Measurements from ENCODE around the gene NCKAP5.

The NCKAP5 gene

GRCh38 chr2:133241224-133241571 is 327.1 kb downstream of the NCKAP5 start:
- TF ChIP-seq, protein P1, sequence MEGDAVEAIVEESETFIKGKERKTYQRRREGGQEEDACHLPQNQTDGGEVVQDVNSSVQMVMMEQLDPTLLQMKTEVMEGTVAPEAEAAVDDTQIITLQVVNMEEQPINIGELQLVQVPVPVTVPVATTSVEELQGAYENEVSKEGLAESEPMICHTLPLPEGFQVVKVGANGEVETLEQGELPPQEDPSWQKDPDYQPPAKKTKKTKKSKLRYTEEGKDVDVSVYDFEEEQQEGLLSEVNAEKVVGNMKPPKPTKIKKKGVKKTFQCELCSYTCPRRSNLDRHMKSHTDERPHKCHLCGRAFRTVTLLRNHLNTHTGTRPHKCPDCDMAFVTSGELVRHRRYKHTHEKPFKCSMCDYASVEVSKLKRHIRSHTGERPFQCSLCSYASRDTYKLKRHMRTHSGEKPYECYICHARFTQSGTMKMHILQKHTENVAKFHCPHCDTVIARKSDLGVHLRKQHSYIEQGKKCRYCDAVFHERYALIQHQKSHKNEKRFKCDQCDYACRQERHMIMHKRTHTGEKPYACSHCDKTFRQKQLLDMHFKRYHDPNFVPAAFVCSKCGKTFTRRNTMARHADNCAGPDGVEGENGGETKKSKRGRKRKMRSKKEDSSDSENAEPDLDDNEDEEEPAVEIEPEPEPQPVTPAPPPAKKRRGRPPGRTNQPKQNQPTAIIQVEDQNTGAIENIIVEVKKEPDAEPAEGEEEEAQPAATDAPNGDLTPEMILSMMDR (IDR thresholded peaks at IDR 0.05; ENCODE audit: control extremely low read depth, extremely low read depth, low read depth, missing control alignments), result no peak
- POLR2A ChIA-PET, result no interaction called here
- DNase-seq (ENCODE audit: extremely low spot score), result no peak
- CTCF ChIA-PET, result no interaction called here

DNA sequence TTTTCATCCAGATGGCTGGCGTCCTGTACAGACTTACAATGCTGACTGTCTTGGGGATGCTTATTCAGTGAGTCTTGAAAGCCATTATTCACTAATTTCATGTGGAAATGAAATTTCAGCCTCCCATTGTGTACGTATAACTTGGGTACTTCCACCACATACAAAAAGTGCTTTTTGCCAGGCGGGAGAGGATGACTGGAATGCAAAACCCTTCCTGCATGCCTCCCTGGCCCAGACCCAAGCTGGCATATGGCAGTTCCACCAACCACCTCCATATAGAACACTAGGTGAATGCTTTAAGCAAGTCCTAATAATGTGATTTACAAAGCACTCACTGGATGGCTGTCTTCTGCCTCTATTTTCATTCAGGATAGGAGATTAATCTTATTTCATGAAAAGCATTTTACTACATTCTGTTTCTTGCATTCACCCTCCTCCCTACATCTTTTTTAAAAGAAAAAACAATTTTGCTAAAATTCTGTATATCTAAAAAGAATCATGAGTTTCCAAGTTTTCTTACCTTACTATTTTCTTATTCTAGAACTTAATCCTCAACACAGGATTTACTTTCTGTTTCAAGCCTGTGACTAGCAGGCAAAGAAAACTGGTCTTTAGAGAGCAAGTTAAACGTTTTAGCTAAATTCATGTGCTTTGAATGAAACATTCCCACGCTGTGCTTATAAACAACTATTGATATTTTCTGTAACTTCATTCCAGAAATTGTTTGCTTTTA is 327.6 kb downstream of the NCKAP5 start:
- TF ChIP-seq, protein P1 (IDR thresholded peaks at IDR 0.05; ENCODE audit: control extremely low read depth, extremely low read depth, low read depth, missing control alignments), result no peak
- ChIA-PET CTCF (no interaction called here), POLR2A (no interaction called here)
- DNase-seq (ENCODE audit: extremely low spot score), result no peak

- TF ChIP-seq, protein P1 (IDR thresholded peaks at IDR 0.05; ENCODE audit: control extremely low read depth, extremely low read depth, low read depth, missing control alignments), result no peak
- ChIA-PET POLR2A (no interaction called here), CTCF (no interaction called here)
- no peak for DNase-seq (ENCODE audit: extremely low spot score)
These were observed 332.3 kb downstream of the NCKAP5 start for GRCh38 chr2:133235968-133236367.

- ChIA-PET CTCF (interaction anchor here (1.3 kb wide), 1 partner anchor 24 kb away, joined by 3 read pairs; no protein-coding TSS in a partner anchor), POLR2A (no interaction called here)
- no peak for DNase-seq (ENCODE audit: extremely low spot score)
- TF ChIP-seq, protein P1 (IDR thresholded peaks at IDR 0.05; ENCODE audit: control extremely low read depth, extremely low read depth, low read depth, missing control alignments), result no peak
These were observed 335.7 kb downstream of the NCKAP5 start for GRCh38 chr2:133232556-133232955.

DNA sequence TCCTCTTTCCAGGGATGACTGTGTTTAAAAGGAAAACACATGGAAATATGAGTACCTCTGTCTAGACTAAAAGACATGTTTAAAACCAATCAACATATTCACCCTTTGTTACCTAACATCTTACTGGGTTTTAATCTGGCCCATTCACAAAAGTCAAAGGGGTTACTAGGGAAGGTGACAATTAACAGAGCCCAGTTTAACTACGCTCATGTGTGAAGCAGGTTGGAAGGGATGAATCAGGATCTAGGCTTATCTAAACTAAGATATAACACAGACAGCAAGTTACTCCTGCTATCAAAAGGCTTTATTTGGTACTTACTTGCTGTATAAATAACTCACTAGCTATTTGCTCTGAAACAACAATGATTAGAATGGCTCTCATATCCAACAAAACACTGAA is 337.0 kb downstream of the NCKAP5 start:
- CTCF ChIA-PET, result no interaction called here
- DNase-seq (ENCODE audit: extremely low spot score), result no peak
- POLR2A ChIA-PET, result no interaction called here
- TF ChIP-seq, protein P1 (IDR thresholded peaks at IDR 0.05; ENCODE audit: control extremely low read depth, extremely low read depth, low read depth, missing control alignments), result no peak

GRCh38 chr2:133229974-133230373 is 338.3 kb downstream of the NCKAP5 start:
- POLR2A ChIA-PET, result no interaction called here
- CTCF ChIA-PET, result no interaction called here
- TF ChIP-seq, protein P1 (IDR thresholded peaks at IDR 0.05; ENCODE audit: control extremely low read depth, extremely low read depth, low read depth, missing control alignments), result no peak
- DNase-seq (ENCODE audit: extremely low spot score), result no peak
